Stimulated activated naive CD8-positive, alpha-beta T cell treated with anti-CD3 and anti-CD28 coated beads, Interleukin-15, amount 100 ng/mL, for 72 hours (primary cell): Measurements from ENCODE around the gene SHISA6.
"Not testable (repeated sequence)": the region's sequence is repeated elsewhere in the genome, so short reads cannot be mapped to it uniquely, and the experiment has no call there.

Experiments used
- ATAC-seq: fragments of 150-1000 bp; cut with Tn5 transposase; 2 replicates; pipeline ENCODE4 v1.10.0; 2021; ENCODE audit warnings: mild to moderate bottlenecking, moderate library complexity
- DNase-seq, 2 donors: peaks; one replicate each; pipeline ENCODE4 v3.0.0; 2021 to 2022
- H3K27ac Mint-ChIP-seq, 2 donors: one replicate each; pipeline ENCODE4 v1.8.0; 2022; ENCODE audit warnings: mild to moderate bottlenecking in 2 of 2, mixed read lengths in 2 of 2, moderate library complexity in 2 of 2
- H3K27me3 Mint-ChIP-seq: one replicate; pipeline ENCODE4 v1.8.0; 2022; ENCODE audit warnings: mixed read lengths
- H3K4me1 Mint-ChIP-seq: one replicate; pipeline ENCODE4 v1.8.0; 2022; ENCODE audit warnings: mild to moderate bottlenecking, mixed read lengths
- H3K4me3 Mint-ChIP-seq, 2 donors: one replicate each; pipeline ENCODE4 v1.8.0; 2022; ENCODE audit warnings: mild to moderate bottlenecking in 2 of 2, mixed read lengths in 2 of 2, moderate library complexity in 1 of 2
- H3K9me3 Mint-ChIP-seq, 2 donors: one replicate each; pipeline ENCODE4 v1.8.0; 2022; ENCODE audit warnings: mixed read lengths in 2 of 2

Gene SHISA6

GRCh38 chr17:11282586-11282985, 41.6 kb downstream of the SHISA6 start:
- ATAC-seq: no peak
- Mint-ChIP-seq H3K27me3 (no peaks in the 10 kb centered on the region), H3K9me3 (peaks cover 0 to 16% of the 10 kb centered on the region in 2 donors), H3K4me3 (no peak overlapping the region), H3K4me1 (no peaks in the 10 kb centered on the region), H3K27ac (no peak overlapping the region)
- no peak for DNase-seq

GRCh38 chr17:11284811-11285210, 43.8 kb downstream of the SHISA6 start:
- H3K9me3 Mint-ChIP-seq: peaks cover 0 to 16% of the 10 kb centered on the region in 2 donors
- no peaks in the 10 kb centered on the region for H3K4me1 Mint-ChIP-seq
- H3K4me3 Mint-ChIP-seq: no peak overlapping the region
- H3K27ac Mint-ChIP-seq: no peak overlapping the region
- no peaks in the 10 kb centered on the region for H3K27me3 Mint-ChIP-seq
- ATAC-seq (no peak), DNase-seq (no peak)

- H3K9me3 Mint-ChIP-seq: peaks cover 0 to 8% of the 10 kb centered on the region in 2 donors
- DNase-seq: no peak
- H3K27ac Mint-ChIP-seq: no peak overlapping the region
- no peak for ATAC-seq
- no peaks in the 10 kb centered on the region for H3K4me1 Mint-ChIP-seq
- no peak overlapping the region for H3K4me3 Mint-ChIP-seq
- H3K27me3 Mint-ChIP-seq: no peaks in the 10 kb centered on the region
Observed at GRCh38 chr17:11285946-11286345, 44.9 kb downstream of the SHISA6 start.

GRCh38 chr17:11287791-11288190, 46.8 kb downstream of the SHISA6 start:
- H3K9me3 Mint-ChIP-seq: peaks cover 0 to 8% of the 10 kb centered on the region in 2 donors
- no peak overlapping the region for H3K4me3 Mint-ChIP-seq
- H3K27me3 Mint-ChIP-seq: no peaks in the 10 kb centered on the region
- DNase-seq (no peak), ATAC-seq (no peak)
- H3K27ac Mint-ChIP-seq: no peak overlapping the region
- no peaks in the 10 kb centered on the region for H3K4me1 Mint-ChIP-seq

- H3K4me3 Mint-ChIP-seq: no peak overlapping the region
- no peak for DNase-seq
- H3K27me3 Mint-ChIP-seq: no peaks in the 10 kb centered on the region
- no peaks in the 10 kb centered on the region for H3K9me3 Mint-ChIP-seq
- ATAC-seq: no peak
- H3K27ac Mint-ChIP-seq: no peak overlapping the region
- no peaks in the 10 kb centered on the region for H3K4me1 Mint-ChIP-seq
Observed at GRCh38 chr17:11290814-11291213, 49.8 kb downstream of the SHISA6 start.

GRCh38 chr17:11292491-11292890, 51.5 kb downstream of the SHISA6 start:
- DNase-seq: no peak
- no peak overlapping the region for H3K27ac Mint-ChIP-seq
- no peaks in the 10 kb centered on the region for H3K4me1 Mint-ChIP-seq

GRCh38 chr17:11293480-11293879, 52.5 kb downstream of the SHISA6 start:
- ATAC-seq: no peak
- DNase-seq: no peak
- H3K9me3 Mint-ChIP-seq: no peaks in the 10 kb centered on the region
- no peaks in the 10 kb centered on the region for H3K27me3 Mint-ChIP-seq
- H3K4me3 Mint-ChIP-seq: no peak overlapping the region
- H3K27ac Mint-ChIP-seq: no peak overlapping the region
- H3K4me1 Mint-ChIP-seq: no peaks in the 10 kb centered on the region

More at GRCh38 chr17:11292491-11292890, 51.5 kb downstream of the SHISA6 start:
- no peaks in the 10 kb centered on the region for H3K27me3 Mint-ChIP-seq
- ATAC-seq: no peak
- no peaks in the 10 kb centered on the region for H3K9me3 Mint-ChIP-seq
- H3K4me3 Mint-ChIP-seq: no peak overlapping the region

GRCh38 chr17:11294826-11295225, 53.8 kb downstream of the SHISA6 start:
- Mint-ChIP-seq H3K9me3 (no peaks in the 10 kb centered on the region), H3K27me3 (no peaks in the 10 kb centered on the region), H3K27ac (no peak overlapping the region), H3K4me1 (no peaks in the 10 kb centered on the region), H3K4me3 (no peak overlapping the region)
- ATAC-seq (no peak), DNase-seq (no peak)

- Mint-ChIP-seq H3K4me1 (no peaks in the 10 kb centered on the region), H3K27me3 (no peaks in the 10 kb centered on the region), H3K4me3 (no peak overlapping the region), H3K27ac (no peak overlapping the region), H3K9me3 (no peaks in the 10 kb centered on the region)
- DNase-seq: no peak
- ATAC-seq: no peak
Observed at GRCh38 chr17:11296994-11297393, 56.0 kb downstream of the SHISA6 start.

- no peaks in the 10 kb centered on the region for H3K9me3 Mint-ChIP-seq
- no peak overlapping the region for H3K27ac Mint-ChIP-seq
Observed at GRCh38 chr17:11298401-11298800, 57.4 kb downstream of the SHISA6 start.

GRCh38 chr17:11300201-11300600, 59.2 kb downstream of the SHISA6 start:
- Mint-ChIP-seq H3K9me3 (no peaks in the 10 kb centered on the region), H3K27ac (no peak overlapping the region), H3K4me3 (no peak overlapping the region), H3K27me3 (no peaks in the 10 kb centered on the region), H3K4me1 (no peaks in the 10 kb centered on the region)
- no peak for DNase-seq
- no peak for ATAC-seq

More at GRCh38 chr17:11298401-11298800, 57.4 kb downstream of the SHISA6 start:
- H3K4me3 Mint-ChIP-seq: no peak overlapping the region
- no peaks in the 10 kb centered on the region for H3K27me3 Mint-ChIP-seq
- DNase-seq (no peak), ATAC-seq (no peak)
- no peaks in the 10 kb centered on the region for H3K4me1 Mint-ChIP-seq

- H3K27me3 Mint-ChIP-seq: no peaks in the 10 kb centered on the region
- DNase-seq: no peak
- ATAC-seq: no peak
- H3K4me3 Mint-ChIP-seq: no peak overlapping the region
- no peak overlapping the region for H3K27ac Mint-ChIP-seq
- H3K9me3 Mint-ChIP-seq: no peaks in the 10 kb centered on the region
- no peaks in the 10 kb centered on the region for H3K4me1 Mint-ChIP-seq
Observed at GRCh38 chr17:11300738-11301137, 59.7 kb downstream of the SHISA6 start.

- not testable (repeated sequence) for H3K27me3 Mint-ChIP-seq, H3K9me3 Mint-ChIP-seq, DNase-seq, H3K4me1 Mint-ChIP-seq, H3K27ac Mint-ChIP-seq, ATAC-seq, H3K4me3 Mint-ChIP-seq
Observed at GRCh38 chr17:11301874-11302273, 60.9 kb downstream of the SHISA6 start.

- DNase-seq (no peak), ATAC-seq (no peak)
- H3K27me3 Mint-ChIP-seq: no peaks in the 10 kb centered on the region
- H3K4me1 Mint-ChIP-seq: no peaks in the 10 kb centered on the region
- H3K27ac Mint-ChIP-seq: no peak overlapping the region
- H3K9me3 Mint-ChIP-seq: peaks cover 0 to 5% of the 10 kb centered on the region in 2 donors
- H3K4me3 Mint-ChIP-seq: no peak overlapping the region
Observed at GRCh38 chr17:11302401-11303186, 61.6 kb downstream of the SHISA6 start.

- Mint-ChIP-seq H3K27ac (no peak overlapping the region), H3K4me3 (no peak overlapping the region), H3K4me1 (no peaks in the 10 kb centered on the region), H3K9me3 (peaks cover 0 to 6% of the 10 kb centered on the region in 2 donors), H3K27me3 (no peaks in the 10 kb centered on the region)
- DNase-seq: no peak
- no peak for ATAC-seq
Observed at GRCh38 chr17:11303773-11304394, 62.9 kb downstream of the SHISA6 start.

GRCh38 chr17:11304568-11304967, 63.6 kb downstream of the SHISA6 start:
- Mint-ChIP-seq H3K27me3 (peaks cover 4% of the 10 kb centered on the region), H3K4me1 (no peaks in the 10 kb centered on the region), H3K27ac (no peak overlapping the region), H3K4me3 (no peak overlapping the region), H3K9me3 (peaks cover 0 to 6% of the 10 kb centered on the region in 2 donors)
- ATAC-seq (no peak), DNase-seq (no peak)
